ENCODE data around the gene DGUOK. TPM values are rescaled to one million over a fixed set of nuclear protein-coding genes. Genes with fewer than 3 reads are reported as not detected.

The DGUOK gene
- total and polyA plus RNA-seq, 2 experiments from 2014 or later = 68.4 to 287 TPM

GRCh38 chr2:73920577-73921545, 5.8 kb upstream of the DGUOK start:
- Histone ChIP-seq H3K27ac (ENCODE audit: low read depth) (no peak overlapping the region), H3F3A (replicated peaks; ENCODE audit: low read depth) (no peaks in the 10 kb centered on the region), H3K36me3 (ENCODE audit: insufficient read depth) (no peaks in the 10 kb centered on the region), H3K4me3 (peak overlapping the region; percentile 34; the same call in 1 of the 2 replicates), H3K9me2 (ENCODE audit: insufficient read depth) (no peaks in the 10 kb centered on the region), H3K79me2 (replicated peaks; ENCODE audit: insufficient read depth) (no peaks in the 10 kb centered on the region), H4K20me1 (replicated peaks; ENCODE audit: insufficient read depth) (no peaks in the 10 kb centered on the region), H3K4me1 (ENCODE audit: insufficient read depth) (peaks cover 6% of the 10 kb centered on the region; the same call in 1 of the 2 replicates), H3K27me3 (ENCODE audit: insufficient read depth) (no peaks in the 10 kb centered on the region), H3K4me2 (peak overlapping the region; percentile 53), H2AFZ (peak overlapping the region; percentile 96)
- Mint-ChIP-seq H3K27ac (no peak overlapping the region), H3K27me3 (ENCODE audit: insufficient read depth, low read depth, poor library complexity) (no peaks in the 10 kb centered on the region), H3K4me3 (peak overlapping the region; percentile 53; the same call in 2 of the 3 replicates), H3K4me1 (peaks cover 7% of the 10 kb centered on the region), H3K9me3 (no peaks in the 10 kb centered on the region), H3K36me3 (ENCODE audit: low read depth) (no peaks in the 10 kb centered on the region)
- DNase-seq (ENCODE audit: low spot score) (peak; percentile 93), ATAC-seq (peak; percentile 97)
- TF ChIP-seq POLR2AphosphoS5 (IDR thresholded peaks at IDR 0.05; ENCODE audit: low read depth) = 0 out of 2 replicates have a peak, but pooled peaks have one; percentile 17
- no peak for TF ChIP-seq CREB1 (CRISPR knock-in tag; IDR thresholded peaks at IDR 0.05; ENCODE audit: low read depth)
- TF ChIP-seq, protein P1, sequence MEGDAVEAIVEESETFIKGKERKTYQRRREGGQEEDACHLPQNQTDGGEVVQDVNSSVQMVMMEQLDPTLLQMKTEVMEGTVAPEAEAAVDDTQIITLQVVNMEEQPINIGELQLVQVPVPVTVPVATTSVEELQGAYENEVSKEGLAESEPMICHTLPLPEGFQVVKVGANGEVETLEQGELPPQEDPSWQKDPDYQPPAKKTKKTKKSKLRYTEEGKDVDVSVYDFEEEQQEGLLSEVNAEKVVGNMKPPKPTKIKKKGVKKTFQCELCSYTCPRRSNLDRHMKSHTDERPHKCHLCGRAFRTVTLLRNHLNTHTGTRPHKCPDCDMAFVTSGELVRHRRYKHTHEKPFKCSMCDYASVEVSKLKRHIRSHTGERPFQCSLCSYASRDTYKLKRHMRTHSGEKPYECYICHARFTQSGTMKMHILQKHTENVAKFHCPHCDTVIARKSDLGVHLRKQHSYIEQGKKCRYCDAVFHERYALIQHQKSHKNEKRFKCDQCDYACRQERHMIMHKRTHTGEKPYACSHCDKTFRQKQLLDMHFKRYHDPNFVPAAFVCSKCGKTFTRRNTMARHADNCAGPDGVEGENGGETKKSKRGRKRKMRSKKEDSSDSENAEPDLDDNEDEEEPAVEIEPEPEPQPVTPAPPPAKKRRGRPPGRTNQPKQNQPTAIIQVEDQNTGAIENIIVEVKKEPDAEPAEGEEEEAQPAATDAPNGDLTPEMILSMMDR (conservative IDR thresholded peaks at IDR 0.05; ENCODE audit: low read depth in 2 of 2) = peak; percentile 63 to 67

DNA sequence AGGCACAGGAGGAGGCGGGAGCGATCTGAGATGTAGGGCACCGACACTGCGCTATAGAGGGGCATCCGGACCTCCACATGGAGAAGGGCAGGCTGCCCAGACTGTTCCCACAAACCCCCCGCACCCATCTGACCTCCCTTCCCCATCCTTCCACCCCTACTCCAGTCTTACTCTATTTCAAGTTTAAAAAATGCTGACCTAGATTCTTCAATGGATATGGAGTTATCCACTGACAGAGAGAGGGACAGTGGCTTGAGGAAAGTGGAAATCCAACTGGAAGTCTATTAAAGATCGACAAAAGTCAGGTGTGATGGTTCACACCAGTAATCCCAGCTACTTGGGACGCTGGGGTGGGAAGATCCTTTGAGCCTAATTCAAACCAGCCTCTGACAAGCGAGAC, 5.1 kb upstream of the DGUOK start:
- peak overlapping the region; percentile 96 for H2AFZ ChIP-seq
- peak overlapping the region; percentile 53; the same call in 1 of the 2 replicates for H3K4me2 ChIP-seq
- H3K27ac ChIP-seq (ENCODE audit: low read depth) = no peak overlapping the region
- no peaks in the 10 kb centered on the region for H3K27me3 ChIP-seq (ENCODE audit: insufficient read depth)
- H3K27ac Mint-ChIP-seq = no peak overlapping the region
- H3K4me1 Mint-ChIP-seq = peaks cover 12% of the 10 kb centered on the region
- H3K4me3 Mint-ChIP-seq = no peak overlapping the region
- H3F3A ChIP-seq (replicated peaks; ENCODE audit: low read depth) = no peaks in the 10 kb centered on the region
- peaks cover 11% of the 10 kb centered on the region for H3K4me1 ChIP-seq (ENCODE audit: insufficient read depth)
- H3K9me2 ChIP-seq (ENCODE audit: insufficient read depth) = no peaks in the 10 kb centered on the region
- H4K20me1 ChIP-seq (replicated peaks; ENCODE audit: insufficient read depth) = no peaks in the 10 kb centered on the region
- no peaks in the 10 kb centered on the region for H3K36me3 Mint-ChIP-seq (ENCODE audit: low read depth)
- H3K27me3 Mint-ChIP-seq (ENCODE audit: insufficient read depth, low read depth, poor library complexity) = no peaks in the 10 kb centered on the region
- H3K4me3 ChIP-seq = no peak overlapping the region
- H3K36me3 ChIP-seq (ENCODE audit: insufficient read depth) = no peaks in the 10 kb centered on the region
- ATAC-seq = no peak
- no peaks in the 10 kb centered on the region for H3K9me3 Mint-ChIP-seq
- H3K79me2 ChIP-seq (replicated peaks; ENCODE audit: insufficient read depth) = no peaks in the 10 kb centered on the region
- no peak for DNase-seq (ENCODE audit: low spot score)
- TF ChIP-seq, protein P1 (conservative IDR thresholded peaks at IDR 0.05; ENCODE audit: low read depth in 2 of 2) = no peak
- TF ChIP-seq, protein P2, sequence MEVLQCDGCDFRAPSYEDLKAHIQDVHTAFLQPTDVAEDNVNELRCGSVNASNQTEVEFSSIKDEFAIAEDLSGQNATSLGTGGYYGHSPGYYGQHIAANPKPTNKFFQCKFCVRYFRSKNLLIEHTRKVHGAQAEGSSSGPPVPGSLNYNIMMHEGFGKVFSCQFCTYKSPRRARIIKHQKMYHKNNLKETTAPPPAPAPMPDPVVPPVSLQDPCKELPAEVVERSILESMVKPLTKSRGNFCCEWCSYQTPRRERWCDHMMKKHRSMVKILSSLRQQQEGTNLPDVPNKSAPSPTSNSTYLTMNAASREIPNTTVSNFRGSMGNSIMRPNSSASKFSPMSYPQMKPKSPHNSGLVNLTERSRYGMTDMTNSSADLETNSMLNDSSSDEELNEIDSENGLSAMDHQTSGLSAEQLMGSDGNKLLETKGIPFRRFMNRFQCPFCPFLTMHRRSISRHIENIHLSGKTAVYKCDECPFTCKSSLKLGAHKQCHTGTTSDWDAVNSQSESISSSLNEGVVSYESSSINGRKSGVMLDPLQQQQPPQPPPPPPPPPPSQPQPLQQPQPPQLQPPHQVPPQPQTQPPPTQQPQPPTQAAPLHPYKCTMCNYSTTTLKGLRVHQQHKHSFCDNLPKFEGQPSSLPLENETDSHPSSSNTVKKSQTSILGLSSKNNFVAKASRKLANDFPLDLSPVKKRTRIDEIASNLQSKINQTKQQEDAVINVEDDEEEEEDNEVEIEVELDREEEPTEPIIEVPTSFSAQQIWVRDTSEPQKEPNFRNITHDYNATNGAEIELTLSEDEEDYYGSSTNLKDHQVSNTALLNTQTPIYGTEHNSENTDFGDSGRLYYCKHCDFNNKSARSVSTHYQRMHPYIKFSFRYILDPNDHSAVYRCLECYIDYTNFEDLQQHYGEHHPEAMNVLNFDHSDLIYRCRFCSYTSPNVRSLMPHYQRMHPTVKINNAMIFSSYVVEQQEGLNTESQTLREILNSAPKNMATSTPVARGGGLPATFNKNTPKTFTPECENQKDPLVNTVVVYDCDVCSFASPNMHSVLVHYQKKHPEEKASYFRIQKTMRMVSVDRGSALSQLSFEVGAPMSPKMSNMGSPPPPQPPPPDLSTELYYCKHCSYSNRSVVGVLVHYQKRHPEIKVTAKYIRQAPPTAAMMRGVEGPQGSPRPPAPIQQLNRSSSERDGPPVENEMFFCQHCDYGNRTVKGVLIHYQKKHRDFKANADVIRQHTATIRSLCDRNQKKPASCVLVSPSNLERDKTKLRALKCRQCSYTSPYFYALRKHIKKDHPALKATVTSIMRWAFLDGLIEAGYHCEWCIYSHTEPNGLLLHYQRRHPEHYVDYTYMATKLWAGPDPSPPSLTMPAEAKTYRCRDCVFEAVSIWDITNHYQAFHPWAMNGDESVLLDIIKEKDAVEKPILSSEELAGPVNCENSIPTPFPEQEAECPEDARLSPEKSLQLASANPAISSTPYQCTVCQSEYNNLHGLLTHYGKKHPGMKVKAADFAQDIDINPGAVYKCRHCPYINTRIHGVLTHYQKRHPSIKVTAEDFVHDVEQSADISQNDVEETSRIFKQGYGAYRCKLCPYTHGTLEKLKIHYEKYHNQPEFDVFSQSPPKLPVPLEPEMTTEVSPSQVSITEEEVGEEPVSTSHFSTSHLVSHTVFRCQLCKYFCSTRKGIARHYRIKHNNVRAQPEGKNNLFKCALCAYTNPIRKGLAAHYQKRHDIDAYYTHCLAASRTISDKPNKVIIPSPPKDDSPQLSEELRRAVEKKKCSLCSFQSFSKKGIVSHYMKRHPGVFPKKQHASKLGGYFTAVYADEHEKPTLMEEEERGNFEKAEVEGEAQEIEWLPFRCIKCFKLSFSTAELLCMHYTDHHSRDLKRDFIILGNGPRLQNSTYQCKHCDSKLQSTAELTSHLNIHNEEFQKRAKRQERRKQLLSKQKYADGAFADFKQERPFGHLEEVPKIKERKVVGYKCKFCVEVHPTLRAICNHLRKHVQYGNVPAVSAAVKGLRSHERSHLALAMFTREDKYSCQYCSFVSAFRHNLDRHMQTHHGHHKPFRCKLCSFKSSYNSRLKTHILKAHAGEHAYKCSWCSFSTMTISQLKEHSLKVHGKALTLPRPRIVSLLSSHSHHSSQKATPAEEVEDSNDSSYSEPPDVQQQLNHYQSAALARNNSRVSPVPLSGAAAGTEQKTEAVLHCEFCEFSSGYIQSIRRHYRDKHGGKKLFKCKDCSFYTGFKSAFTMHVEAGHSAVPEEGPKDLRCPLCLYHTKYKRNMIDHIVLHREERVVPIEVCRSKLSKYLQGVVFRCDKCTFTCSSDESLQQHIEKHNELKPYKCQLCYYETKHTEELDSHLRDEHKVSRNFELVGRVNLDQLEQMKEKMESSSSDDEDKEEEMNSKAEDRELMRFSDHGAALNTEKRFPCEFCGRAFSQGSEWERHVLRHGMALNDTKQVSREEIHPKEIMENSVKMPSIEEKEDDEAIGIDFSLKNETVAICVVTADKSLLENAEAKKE (CRISPR knock-in tag; IDR thresholded peaks at IDR 0.05) = no peak
- no peak for TF ChIP-seq POLR2AphosphoS5 (IDR thresholded peaks at IDR 0.05; ENCODE audit: low read depth)
- no peak for TF ChIP-seq EZH2 (IDR thresholded peaks at IDR 0.05; ENCODE audit: low read depth, unreplicated experiment)
- TF ChIP-seq EZH2phosphoT487 (IDR thresholded peaks at IDR 0.05; ENCODE audit: unreplicated experiment) = no peak
- TF ChIP-seq STAT1 (IDR thresholded peaks at IDR 0.05; ENCODE audit: unreplicated experiment) = no peak

All from GM23338 (cell line).